ENCODE data around the gene PIGR. TPM values are rescaled to one million over a fixed set of nuclear protein-coding genes. Genes with fewer than 3 reads are reported as not detected.

Gene PIGR
- total RNA-seq, 2 donors from 2014 or later, result 0.05 TPM; not detected in 1

GRCh38 chr1:206965781-206966180 is 19.5 kb upstream of the PIGR start:
- H3K36me3 Mint-ChIP-seq, result no peaks in the 10 kb centered on the region
- no peak for DNase-seq (ENCODE audit: low spot score in 2 of 2)
- no peak for ATAC-seq
- H3K9me3 Mint-ChIP-seq, result no peaks in the 10 kb centered on the region
- H3K27ac Mint-ChIP-seq, result peak overlapping the region in 1 of 2 donors; percentile 55

- DNase-seq (ENCODE audit: low spot score in 2 of 2) (no peak), ATAC-seq (no peak)
- Mint-ChIP-seq H3K9me3 (no peaks in the 10 kb centered on the region), H3K36me3 (no peaks in the 10 kb centered on the region), H3K27ac (no peak overlapping the region)
Measured at GRCh38 chr1:206963740-206964139, 17.5 kb upstream of the PIGR start.

GRCh38 chr1:206963119-206963712 is 16.9 kb upstream of the PIGR start:
- H3K9me3 Mint-ChIP-seq, result no peaks in the 10 kb centered on the region
- DNase-seq (ENCODE audit: low spot score in 2 of 2) (no peak), ATAC-seq (peak; percentile 16 to 47)
- H3K36me3 Mint-ChIP-seq, result no peaks in the 10 kb centered on the region
- no peak overlapping the region for H3K27ac Mint-ChIP-seq

- Mint-ChIP-seq H3K27ac (peak overlapping the region; percentile 15 to 24), H3K9me3 (no peaks in the 10 kb centered on the region), H3K36me3 (no peaks in the 10 kb centered on the region)
- no peak for ATAC-seq
- DNase-seq (ENCODE audit: low spot score in 2 of 2), result no peak
Measured at GRCh38 chr1:206962272-206962671, 16.0 kb upstream of the PIGR start.

GRCh38 chr1:206961668-206962067 is 15.4 kb upstream of the PIGR start:
- Mint-ChIP-seq H3K9me3 (no peaks in the 10 kb centered on the region), H3K36me3 (no peaks in the 10 kb centered on the region), H3K27ac (no peak overlapping the region)
- DNase-seq (ENCODE audit: low spot score in 2 of 2), result no peak
- ATAC-seq, result no peak

DNA sequence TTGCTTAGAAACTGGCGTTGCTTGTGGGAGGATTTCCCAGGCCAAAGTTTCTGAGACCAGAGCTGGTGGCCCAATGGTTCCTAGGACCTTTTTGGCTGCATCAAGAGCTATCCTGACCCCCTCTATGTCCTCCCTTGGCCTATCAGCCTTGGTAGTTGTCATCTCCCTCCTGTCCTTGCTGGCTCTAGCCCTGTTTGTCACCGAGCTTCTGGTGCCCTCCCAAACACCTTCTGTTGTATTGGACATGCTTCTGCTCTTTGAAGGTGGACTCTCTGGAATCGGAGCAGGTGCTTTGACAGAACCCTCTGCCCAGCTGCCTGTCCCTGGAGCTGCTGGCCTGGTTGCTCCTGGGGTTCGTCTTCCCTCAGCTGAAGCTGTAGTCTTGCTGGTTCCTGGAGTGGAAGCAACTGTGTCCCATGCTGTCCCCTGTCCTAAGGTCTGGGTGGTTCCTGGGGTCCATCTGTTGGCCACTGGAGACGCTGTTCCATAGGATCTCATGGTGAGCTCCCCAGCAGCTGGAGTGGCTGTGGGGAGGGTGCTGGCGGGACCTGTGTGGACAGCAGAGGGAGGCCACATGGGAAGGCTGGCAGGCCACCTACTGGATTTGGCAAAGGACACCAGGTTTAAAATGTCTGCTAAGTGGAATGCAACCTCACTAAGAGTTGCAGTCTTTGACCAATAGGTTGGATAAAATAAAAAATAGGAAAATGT is 14.6 kb upstream of the PIGR start:
- Mint-ChIP-seq H3K9me3 (no peaks in the 10 kb centered on the region), H3K27ac (no peak overlapping the region), H3K36me3 (no peaks in the 10 kb centered on the region)
- ATAC-seq (no peak), DNase-seq (ENCODE audit: low spot score in 2 of 2) (no peak)

DNA sequence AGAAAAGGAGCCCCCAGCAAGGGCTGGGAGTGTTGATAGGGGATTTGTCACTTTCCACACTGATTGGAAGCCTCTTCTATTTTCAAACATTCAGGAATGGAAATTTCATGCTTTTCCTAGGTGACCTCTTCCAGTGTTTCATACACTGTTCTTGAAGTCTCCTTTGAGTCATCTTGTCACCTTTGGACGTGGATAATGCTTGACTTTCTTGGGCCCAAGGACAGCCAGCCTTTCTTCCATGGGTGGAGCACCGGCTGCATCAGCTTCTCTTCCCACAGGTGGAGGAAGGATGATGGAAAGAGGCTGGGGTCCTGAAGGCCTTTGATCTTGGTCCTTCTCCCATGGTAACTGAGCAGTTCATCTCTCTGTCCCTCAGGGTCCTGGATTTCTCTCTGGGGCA is 11.9 kb upstream of the PIGR start:
- H3K36me3 Mint-ChIP-seq, result no peaks in the 10 kb centered on the region
- no peak for DNase-seq (ENCODE audit: low spot score in 2 of 2)
- no peak for ATAC-seq
- no peaks in the 10 kb centered on the region for H3K9me3 Mint-ChIP-seq
- no peak overlapping the region for H3K27ac Mint-ChIP-seq

GRCh38 chr1:206957639-206958038 is 11.4 kb upstream of the PIGR start:
- no peaks in the 10 kb centered on the region for H3K9me3 Mint-ChIP-seq
- no peak overlapping the region for H3K27ac Mint-ChIP-seq
- ATAC-seq (no peak), DNase-seq (ENCODE audit: low spot score in 2 of 2) (no peak)
- no peaks in the 10 kb centered on the region for H3K36me3 Mint-ChIP-seq

- peak; percentile 74 to 93 for ATAC-seq
- Mint-ChIP-seq H3K36me3 (no peaks in the 10 kb centered on the region), H3K9me3 (no peaks in the 10 kb centered on the region), H3K27ac (no peak overlapping the region)
- DNase-seq (ENCODE audit: low spot score in 2 of 2), result no peak
Measured at GRCh38 chr1:206955476-206956451, 9.5 kb upstream of the PIGR start.

GRCh38 chr1:206954459-206955342 is 8.4 kb upstream of the PIGR start:
- Mint-ChIP-seq H3K27ac (no peak overlapping the region), H3K36me3 (no peaks in the 10 kb centered on the region), H3K9me3 (no peaks in the 10 kb centered on the region)
- ATAC-seq (no peak), DNase-seq (ENCODE audit: low spot score in 2 of 2) (no peak)

DNA sequence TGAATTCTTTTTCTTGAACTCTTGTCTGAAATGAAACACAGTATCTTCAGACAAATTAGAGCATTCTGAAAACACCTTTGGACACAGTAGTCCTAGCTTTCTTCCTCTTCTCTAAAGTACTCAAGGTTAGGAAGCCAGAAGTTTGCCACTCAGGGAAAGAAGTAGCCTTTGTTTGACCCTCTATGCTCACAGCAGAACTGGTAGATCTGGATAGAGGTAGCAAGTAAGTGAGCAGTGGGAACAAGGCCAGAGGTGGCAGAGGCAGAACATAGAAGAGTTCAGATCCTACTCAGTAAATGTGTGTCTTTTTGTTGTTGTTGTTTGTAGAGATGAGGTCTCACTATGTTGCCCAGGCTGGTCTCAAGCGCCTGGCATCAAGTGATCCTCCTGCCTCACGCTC is 7.4 kb upstream of the PIGR start:
- H3K9me3 Mint-ChIP-seq, result no peaks in the 10 kb centered on the region
- DNase-seq (ENCODE audit: low spot score in 2 of 2) (no peak), ATAC-seq (no peak)
- no peaks in the 10 kb centered on the region for H3K36me3 Mint-ChIP-seq
- no peak overlapping the region for H3K27ac Mint-ChIP-seq

GRCh38 chr1:206953126-206953525 is 6.9 kb upstream of the PIGR start:
- ATAC-seq (no peak), DNase-seq (ENCODE audit: low spot score in 2 of 2) (no peak)
- Mint-ChIP-seq H3K27ac (no peak overlapping the region), H3K36me3 (no peaks in the 10 kb centered on the region), H3K9me3 (no peaks in the 10 kb centered on the region)

DNA sequence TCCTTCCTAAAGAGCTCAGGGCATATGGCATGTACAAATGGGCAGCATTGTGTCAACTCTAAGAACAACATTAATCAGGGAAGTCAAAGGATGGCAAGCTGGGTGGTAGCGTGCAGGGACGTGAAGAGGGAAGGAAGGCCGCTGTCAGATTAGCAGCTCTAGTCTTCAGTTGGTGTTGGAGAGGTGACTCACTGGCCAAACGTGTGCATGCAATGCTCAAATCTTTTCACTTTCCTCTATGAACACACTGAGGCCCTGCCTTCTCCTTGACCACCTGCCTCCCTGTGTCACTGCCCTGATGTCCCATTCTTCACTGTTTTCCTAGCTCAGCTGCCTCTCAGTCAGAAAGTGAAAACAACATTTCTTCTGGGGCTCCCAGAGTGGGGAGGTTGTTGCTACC is 5.9 kb upstream of the PIGR start:
- Mint-ChIP-seq H3K27ac (no peak overlapping the region), H3K9me3 (no peaks in the 10 kb centered on the region), H3K36me3 (no peaks in the 10 kb centered on the region)
- ATAC-seq (no peak), DNase-seq (ENCODE audit: low spot score in 2 of 2) (no peak)

GRCh38 chr1:206951318-206952100 is 5.2 kb upstream of the PIGR start:
- Mint-ChIP-seq H3K27ac (no peak overlapping the region), H3K9me3 (no peaks in the 10 kb centered on the region), H3K36me3 (no peaks in the 10 kb centered on the region)
- DNase-seq (ENCODE audit: low spot score in 2 of 2) (no peak), ATAC-seq (no peak)

DNA sequence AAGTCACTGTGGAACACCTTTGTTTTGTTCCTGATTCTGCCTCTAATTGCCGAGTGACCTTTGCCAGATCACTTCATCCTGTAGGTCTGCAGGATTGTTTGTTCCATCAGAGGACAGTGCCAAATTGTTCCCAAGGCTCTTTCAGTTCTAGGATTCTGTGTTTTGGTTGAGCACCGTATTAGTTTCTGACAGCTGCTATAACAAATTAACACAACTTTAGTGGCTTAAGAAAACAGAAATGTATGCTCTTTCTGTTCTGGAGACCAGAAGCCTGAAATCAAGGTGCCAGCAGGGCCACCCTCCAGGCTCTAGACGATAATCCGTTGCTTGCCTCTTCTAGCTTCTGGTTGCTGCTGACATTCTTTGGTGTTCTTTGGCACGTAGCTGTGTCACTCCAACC is 3.4 kb upstream of the PIGR start:
- DNase-seq (ENCODE audit: low spot score in 2 of 2), result no peak
- H3K36me3 Mint-ChIP-seq, result no peaks in the 10 kb centered on the region

DNA sequence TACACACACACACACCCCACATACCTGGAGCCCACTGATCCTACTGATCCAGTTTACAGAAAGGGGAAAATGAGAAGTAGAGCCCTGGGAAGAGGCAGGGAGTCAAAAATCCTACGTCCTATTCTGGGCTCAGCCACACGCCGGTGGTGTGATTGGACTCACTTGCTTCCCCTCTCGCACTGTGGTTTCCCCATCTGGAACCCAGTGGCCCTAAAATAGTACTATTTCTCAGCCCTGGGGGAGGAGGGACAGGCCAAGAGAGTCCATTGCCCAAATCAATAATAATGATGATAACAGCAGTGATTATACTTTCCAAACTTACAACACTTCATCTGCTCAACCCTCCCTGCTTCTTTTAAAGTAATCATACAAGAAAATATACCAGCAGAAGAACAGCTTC is 2.9 kb upstream of the PIGR start:
- Mint-ChIP-seq H3K36me3 (no peaks in the 10 kb centered on the region), H3K9me3 (no peaks in the 10 kb centered on the region), H3K27ac (no peak overlapping the region)
- ATAC-seq (no peak), DNase-seq (ENCODE audit: low spot score in 2 of 2) (no peak)

More for the DNA sequence above, 3.4 kb upstream of the PIGR start:
- H3K9me3 Mint-ChIP-seq, result no peaks in the 10 kb centered on the region
- H3K27ac Mint-ChIP-seq, result no peak overlapping the region
- no peak for ATAC-seq
